ENCODE results near the gene ZBTB34. TPM values are rescaled to one million over a fixed set of nuclear protein-coding genes. Genes with fewer than 3 reads are reported as not detected.

The ZBTB34 gene
- polyA plus RNA-seq, 4 donors = 1.1 to 15.2 (median 2.2) TPM

DNA sequence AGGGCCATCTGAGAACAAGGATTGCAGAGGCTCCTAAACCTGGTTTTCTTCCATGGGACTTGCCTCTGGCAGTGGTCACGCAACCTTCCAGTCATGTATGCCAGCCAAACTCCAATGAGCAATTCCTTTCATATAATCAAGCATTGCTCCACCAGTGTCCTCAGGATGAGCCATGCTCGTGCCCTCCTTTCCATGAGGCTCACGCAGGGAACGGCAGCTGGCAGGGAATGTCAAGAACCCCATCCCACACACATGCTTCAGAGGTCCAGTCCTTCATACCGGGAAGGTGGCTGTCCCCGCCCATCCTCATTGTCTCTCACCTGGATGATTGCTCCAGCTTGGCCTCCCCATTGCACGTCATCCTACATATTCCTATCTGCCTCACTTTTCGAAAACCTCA is 13.4 kb upstream of the ZBTB34 start:
- H3K9me3 ChIP-seq (ENCODE audit: control insufficient read depth in 2 of 2, insufficient read depth in 1 of 2, low read depth in 1 of 2, low read length in 1 of 2) = no peaks in the 10 kb centered on the region
- H3K4me1 ChIP-seq (ENCODE audit: control insufficient read depth in 3 of 3, insufficient read depth in 2 of 3, low read depth in 1 of 3, low read length in 2 of 3) = no peaks in the 10 kb centered on the region
- peaks cover 0 to 7% (median 6%) of the 10 kb centered on the region in 3 donors for H3K27me3 ChIP-seq (ENCODE audit: control insufficient read depth in 3 of 3, insufficient read depth in 3 of 3, low read length in 3 of 3)
- FAIRE-seq = no peak
- WGBS, 3 donors = 86 to 88% (median 87%) methylated on average over 8 of the region's 8 CpGs
- no peak overlapping the region for H3K4me3 ChIP-seq (ENCODE audit: low read depth in 1 of 3, low read length in 3 of 3)
- H3K36me3 ChIP-seq (ENCODE audit: control insufficient read depth in 3 of 3, insufficient read depth in 2 of 3, low read depth in 1 of 3, low read length in 3 of 3) = no peaks in the 10 kb centered on the region
- H3K27ac ChIP-seq (ENCODE audit: low read depth in 1 of 3, low read length in 2 of 3) = no peak overlapping the region
- no peak for DNase-seq

DNA sequence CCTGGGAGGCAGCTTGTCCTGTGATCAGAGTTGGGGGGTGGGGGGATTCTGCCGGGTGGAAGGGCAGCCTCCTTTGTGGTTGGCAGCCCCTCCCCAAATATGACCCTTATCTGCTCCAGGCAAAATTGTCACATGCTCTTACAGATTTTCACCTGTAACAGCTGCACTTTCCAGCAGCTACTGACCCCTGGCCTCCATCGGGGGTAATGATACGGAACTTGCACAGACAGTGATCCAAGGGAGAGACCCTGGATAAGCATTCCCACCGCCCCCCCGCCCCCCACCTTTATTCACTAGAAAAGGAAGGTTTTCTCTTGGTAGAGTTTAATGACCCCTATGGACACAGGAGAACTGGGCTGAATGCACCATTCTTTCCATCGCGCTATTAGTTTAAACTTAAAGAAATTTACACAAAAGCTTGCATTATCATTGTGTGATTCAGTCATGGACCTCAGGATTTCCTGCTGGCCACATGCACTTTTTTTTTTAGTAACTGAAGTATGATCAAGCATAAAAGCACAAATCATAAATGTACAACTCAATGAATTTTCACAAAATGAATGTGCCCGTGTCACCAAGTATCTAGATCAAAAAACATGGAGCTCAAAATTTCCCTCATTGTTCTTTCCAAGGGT is 10.7 kb upstream of the ZBTB34 start:
- Histone ChIP-seq H3K27ac (ENCODE audit: low read depth in 1 of 3, low read length in 2 of 3) (no peak overlapping the region), H3K27me3 (ENCODE audit: control insufficient read depth in 3 of 3, insufficient read depth in 3 of 3, low read length in 3 of 3) (peaks cover 0 to 13% (median 8%) of the 10 kb centered on the region in 3 donors), H3K9me3 (ENCODE audit: control insufficient read depth in 2 of 2, insufficient read depth in 1 of 2, low read depth in 1 of 2, low read length in 1 of 2) (no peaks in the 10 kb centered on the region), H3K4me1 (ENCODE audit: control insufficient read depth in 3 of 3, insufficient read depth in 2 of 3, low read depth in 1 of 3, low read length in 2 of 3) (no peaks in the 10 kb centered on the region), H3K4me3 (ENCODE audit: low read depth in 1 of 3, low read length in 3 of 3) (no peak overlapping the region), H3K36me3 (ENCODE audit: control insufficient read depth in 3 of 3, insufficient read depth in 2 of 3, low read depth in 1 of 3, low read length in 3 of 3) (no peaks in the 10 kb centered on the region)
- FAIRE-seq (no peak), DNase-seq (no peak)
- WGBS, 3 donors = 66 to 68% (median 66%) methylated on average over 8 of the region's 8 CpGs

DNA sequence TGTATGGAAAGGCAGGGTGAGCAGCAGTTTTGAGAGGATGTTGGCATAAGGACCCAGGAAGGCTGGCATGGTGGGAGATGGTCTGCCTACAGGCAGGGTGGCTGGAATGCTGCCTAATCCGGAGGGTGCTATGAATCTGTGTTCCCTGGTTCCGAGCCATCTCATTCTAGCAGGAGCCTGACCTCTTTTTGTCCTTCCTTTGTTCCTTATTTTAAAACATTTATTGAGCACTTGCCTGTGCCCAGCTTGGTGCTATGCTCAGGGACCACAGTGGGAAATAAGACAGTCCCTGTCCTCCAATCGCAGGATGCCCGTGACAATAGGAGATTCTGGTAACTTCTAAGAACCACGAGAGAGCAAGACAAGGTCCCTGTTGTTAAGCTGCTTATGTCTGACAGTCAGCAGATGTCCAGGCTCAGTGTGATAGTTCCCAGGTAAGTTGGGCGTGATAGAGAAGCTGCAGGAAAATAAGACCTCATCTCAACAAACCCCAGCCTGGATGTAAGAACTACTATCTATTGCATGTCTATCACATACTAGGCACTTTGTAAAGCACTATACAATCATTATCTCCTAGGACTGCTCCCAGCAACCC is 9.1 kb upstream of the ZBTB34 start:
- Histone ChIP-seq H3K4me1 (ENCODE audit: control insufficient read depth in 3 of 3, insufficient read depth in 2 of 3, low read depth in 1 of 3, low read length in 2 of 3) (no peaks in the 10 kb centered on the region), H3K4me3 (ENCODE audit: low read depth in 1 of 3, low read length in 3 of 3) (no peak overlapping the region), H3K9me3 (ENCODE audit: control insufficient read depth in 2 of 2, insufficient read depth in 1 of 2, low read depth in 1 of 2, low read length in 1 of 2) (no peaks in the 10 kb centered on the region), H3K27me3 (ENCODE audit: control insufficient read depth in 3 of 3, insufficient read depth in 3 of 3, low read length in 3 of 3) (peaks cover 0 to 18% (median 8%) of the 10 kb centered on the region in 3 donors), H3K27ac (ENCODE audit: low read depth in 1 of 3, low read length in 2 of 3) (no peak overlapping the region), H3K36me3 (ENCODE audit: control insufficient read depth in 3 of 3, insufficient read depth in 2 of 3, low read depth in 1 of 3, low read length in 3 of 3) (no peaks in the 10 kb centered on the region)
- DNase-seq (no peak), FAIRE-seq (no peak)
- WGBS, 3 donors = 74 to 84% (median 78%) methylated on average over 6 of the region's 6 CpGs

- Histone ChIP-seq H3K27me3 (ENCODE audit: control insufficient read depth in 3 of 3, insufficient read depth in 3 of 3, low read length in 3 of 3) (peaks cover 0 to 18% (median 8%) of the 10 kb centered on the region in 3 donors), H3K9me3 (ENCODE audit: control insufficient read depth in 2 of 2, insufficient read depth in 1 of 2, low read depth in 1 of 2, low read length in 1 of 2) (no peaks in the 10 kb centered on the region)
- DNase-seq = no peak
These were observed 8.3 kb upstream of the ZBTB34 start for GRCh38 chr9:126852086-126852688.

DNA sequence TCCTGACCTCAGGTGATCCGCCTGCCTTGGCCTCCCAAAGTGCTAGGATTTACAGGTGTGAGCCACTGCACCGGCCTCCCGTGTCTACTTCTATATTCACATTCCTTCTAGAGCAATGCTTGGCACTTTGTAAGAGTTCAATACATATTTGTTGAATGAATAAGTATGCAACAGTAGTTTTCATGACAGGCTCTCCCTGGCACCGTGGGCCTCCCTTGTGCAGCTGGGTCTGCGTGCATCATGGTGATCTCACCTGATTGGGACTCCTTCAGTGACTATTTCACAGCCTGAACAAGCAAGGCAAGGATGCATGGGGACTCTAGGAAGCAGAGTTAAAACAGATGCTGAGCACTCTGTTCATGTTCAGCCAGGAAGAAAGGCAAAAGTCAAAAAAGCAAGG is 6.8 kb upstream of the ZBTB34 start:
- no peaks in the 10 kb centered on the region for H3K9me3 ChIP-seq (ENCODE audit: control insufficient read depth in 2 of 2, insufficient read depth in 1 of 2, low read depth in 1 of 2, low read length in 1 of 2)
- no peaks in the 10 kb centered on the region for H3K4me1 ChIP-seq (ENCODE audit: control insufficient read depth in 3 of 3, insufficient read depth in 2 of 3, low read depth in 1 of 3, low read length in 2 of 3)
- H3K27me3 ChIP-seq (ENCODE audit: control insufficient read depth in 3 of 3, insufficient read depth in 3 of 3, low read length in 3 of 3) = peaks cover 0 to 18% (median 8%) of the 10 kb centered on the region in 3 donors
- no peak overlapping the region for H3K27ac ChIP-seq (ENCODE audit: low read depth in 1 of 3, low read length in 2 of 3)
- no peak for FAIRE-seq
- DNase-seq = no peak
- H3K4me3 ChIP-seq (ENCODE audit: low read depth in 1 of 3, low read length in 3 of 3) = no peak overlapping the region
- 85 to 90% (median 89%) methylated on average over 5 of the region's 5 CpGs for WGBS, 3 donors
- no peaks in the 10 kb centered on the region for H3K36me3 ChIP-seq (ENCODE audit: control insufficient read depth in 3 of 3, insufficient read depth in 2 of 3, low read depth in 1 of 3, low read length in 3 of 3)

More at GRCh38 chr9:126852086-126852688, 8.3 kb upstream of the ZBTB34 start:
- 57 to 63% (median 61%) methylated on average over 3 of the region's 3 CpGs for WGBS, 3 donors
- no peaks in the 10 kb centered on the region for H3K4me1 ChIP-seq (ENCODE audit: control insufficient read depth in 3 of 3, insufficient read depth in 2 of 3, low read depth in 1 of 3, low read length in 2 of 3)
- no peak overlapping the region for H3K27ac ChIP-seq (ENCODE audit: low read depth in 1 of 3, low read length in 2 of 3)
- H3K4me3 ChIP-seq (ENCODE audit: low read depth in 1 of 3, low read length in 3 of 3) = no peak overlapping the region
- H3K36me3 ChIP-seq (ENCODE audit: control insufficient read depth in 3 of 3, insufficient read depth in 2 of 3, low read depth in 1 of 3, low read length in 3 of 3) = no peaks in the 10 kb centered on the region
- FAIRE-seq = no peak

DNA sequence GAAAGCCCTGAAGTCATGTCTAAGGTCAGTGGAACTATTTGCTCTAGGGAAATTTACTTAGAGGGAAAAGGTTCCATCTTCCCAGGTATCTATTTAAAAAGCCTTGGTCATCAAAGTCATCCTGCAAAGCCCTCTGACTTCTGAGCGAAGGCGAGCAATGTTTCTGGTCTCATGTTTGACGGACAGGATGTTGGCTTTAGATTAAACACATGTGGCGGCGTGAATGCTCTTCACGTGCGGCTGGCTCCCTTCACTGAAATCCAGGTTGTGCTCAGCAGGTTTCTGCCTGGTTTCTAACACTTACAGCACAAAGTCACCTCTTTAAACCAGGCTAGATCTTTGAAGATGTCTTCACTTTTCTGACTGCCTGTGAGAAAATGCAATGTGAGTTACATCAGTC is 5.7 kb upstream of the ZBTB34 start:
- WGBS, 3 donors = 70 to 83% (median 81%) methylated on average over 7 of the region's 7 CpGs
- no peak for DNase-seq
- Histone ChIP-seq H3K4me3 (ENCODE audit: low read depth in 1 of 3, low read length in 3 of 3) (no peak overlapping the region), H3K27ac (ENCODE audit: low read depth in 1 of 3, low read length in 2 of 3) (no peak overlapping the region), H3K36me3 (ENCODE audit: control insufficient read depth in 3 of 3, insufficient read depth in 2 of 3, low read depth in 1 of 3, low read length in 3 of 3) (no peaks in the 10 kb centered on the region), H3K4me1 (ENCODE audit: control insufficient read depth in 3 of 3, insufficient read depth in 2 of 3, low read depth in 1 of 3, low read length in 2 of 3) (peaks cover 0 to 1% (median 0%) of the 10 kb centered on the region in 3 donors), H3K27me3 (ENCODE audit: control insufficient read depth in 3 of 3, insufficient read depth in 3 of 3, low read length in 3 of 3) (peaks cover 0 to 18% (median 8%) of the 10 kb centered on the region in 3 donors), H3K9me3 (ENCODE audit: control insufficient read depth in 2 of 2, insufficient read depth in 1 of 2, low read depth in 1 of 2, low read length in 1 of 2) (no peaks in the 10 kb centered on the region)
- FAIRE-seq = no peak

DNA sequence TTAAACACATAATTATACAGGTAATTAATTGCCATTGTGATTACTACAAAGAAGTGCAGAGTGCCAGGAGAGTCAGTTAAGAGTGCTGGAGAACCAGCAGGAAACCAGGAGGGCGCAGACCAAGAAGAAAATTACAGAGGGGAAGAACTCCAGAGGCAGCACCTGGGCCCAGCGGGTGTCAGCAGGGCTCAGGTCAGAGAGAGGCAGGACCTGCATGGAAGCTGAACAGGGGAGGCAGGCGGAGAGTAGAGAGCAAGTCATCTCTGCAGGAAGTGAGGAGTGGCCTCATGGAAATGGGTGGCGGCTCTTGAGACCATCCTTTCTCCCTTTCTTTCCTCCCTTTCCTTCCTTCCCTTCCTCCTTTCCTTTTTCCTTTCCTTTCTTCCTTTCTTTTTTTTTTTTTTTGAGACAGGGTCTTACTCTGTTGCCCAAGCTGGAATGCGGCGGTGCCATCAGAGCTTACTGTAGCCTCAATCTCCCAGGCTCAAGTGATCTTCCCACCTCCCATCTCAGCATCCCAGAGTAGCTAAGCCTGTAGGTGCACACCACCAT is 4.0 kb upstream of the ZBTB34 start:
- Histone ChIP-seq H3K4me1 (ENCODE audit: control insufficient read depth in 3 of 3, insufficient read depth in 2 of 3, low read depth in 1 of 3, low read length in 2 of 3) (peaks cover 0 to 4% (median 0%) of the 10 kb centered on the region in 3 donors), H3K27me3 (ENCODE audit: control insufficient read depth in 3 of 3, insufficient read depth in 3 of 3, low read length in 3 of 3) (peaks cover 0 to 13% (median 4%) of the 10 kb centered on the region in 3 donors), H3K27ac (ENCODE audit: low read depth in 1 of 3, low read length in 2 of 3) (no peak overlapping the region), H3K36me3 (ENCODE audit: control insufficient read depth in 3 of 3, insufficient read depth in 2 of 3, low read depth in 1 of 3, low read length in 3 of 3) (no peaks in the 10 kb centered on the region), H3K9me3 (ENCODE audit: control insufficient read depth in 2 of 2, insufficient read depth in 1 of 2, low read depth in 1 of 2, low read length in 1 of 2) (no peaks in the 10 kb centered on the region), H3K4me3 (ENCODE audit: low read depth in 1 of 3, low read length in 3 of 3) (no peak overlapping the region)
- 84 to 89% (median 85%) methylated on average over 6 of the region's 6 CpGs for WGBS, 3 donors
- FAIRE-seq = no peak
- DNase-seq = no peak

GRCh38 chr9:126857261-126857960 is 3.0 kb upstream of the ZBTB34 start:
- no peaks in the 10 kb centered on the region for H3K9me3 ChIP-seq (ENCODE audit: control insufficient read depth in 2 of 2, insufficient read depth in 1 of 2, low read depth in 1 of 2, low read length in 1 of 2)
- peaks cover 0 to 9% (median 2%) of the 10 kb centered on the region in 3 donors for H3K27me3 ChIP-seq (ENCODE audit: control insufficient read depth in 3 of 3, insufficient read depth in 3 of 3, low read length in 3 of 3)
- no peak overlapping the region for H3K27ac ChIP-seq (ENCODE audit: low read depth in 1 of 3, low read length in 2 of 3)
- FAIRE-seq = no peak
- no peak for DNase-seq
- WGBS, 3 donors = 36 to 63% (median 50%) methylated on average over 8 of the region's 8 CpGs
- no peaks in the 10 kb centered on the region for H3K36me3 ChIP-seq (ENCODE audit: control insufficient read depth in 3 of 3, insufficient read depth in 2 of 3, low read depth in 1 of 3, low read length in 3 of 3)
- H3K4me1 ChIP-seq (ENCODE audit: control insufficient read depth in 3 of 3, insufficient read depth in 2 of 3, low read depth in 1 of 3, low read length in 2 of 3) = peaks cover 0 to 13% (median 8%) of the 10 kb centered on the region in 3 donors
- H3K4me3 ChIP-seq (ENCODE audit: low read depth in 1 of 3, low read length in 3 of 3) = no peak overlapping the region

All from small intestine (tissue), 7 donors.